Progenitor cell of endocrine pancreas (in vitro differentiated cells): Measurements from ENCODE around the gene FREM2. TPM values are rescaled to one million over a fixed set of nuclear protein-coding genes. Genes with fewer than 3 reads are reported as not detected.

Source experiments
- DNase-seq: peaks from one replicate; pipeline ENCODE4 v3.0.0; 2021; ENCODE audit warnings: low spot score; ENCODE audit not compliant: unreplicated experiment
- H3K27ac Mint-ChIP-seq: 2 replicates; pipeline ENCODE4 v1.8.0; 2021; ENCODE audit warnings: mild to moderate bottlenecking, moderate library complexity, mixed read lengths
- H3K27me3 Mint-ChIP-seq: 2 replicates; pipeline ENCODE4 v1.8.0; 2021; ENCODE audit warnings: mixed read lengths
- H3K36me3 Mint-ChIP-seq: 2 replicates; pipeline ENCODE4 v1.8.0; 2022; ENCODE audit warnings: mixed read lengths; ENCODE audit not compliant: insufficient read depth
- H3K4me1 Mint-ChIP-seq: 2 replicates; pipeline ENCODE4 v1.8.0; 2021; ENCODE audit warnings: low read depth, mixed read lengths
- H3K4me3 Mint-ChIP-seq: 2 replicates; pipeline ENCODE4 v1.8.0; 2021; ENCODE audit warnings: low read depth, mild to moderate bottlenecking, moderate library complexity, mixed read lengths
- H3K9me3 Mint-ChIP-seq: 2 replicates; pipeline ENCODE4 v1.8.0; 2021; ENCODE audit warnings: low read depth, mixed read lengths
- CTCF ChIP-seq: fragments of 200-600 bp; sonication (generic); IDR thresholded peaks from one replicate; pipeline ENCODE4 v1.5.0; 2021; ENCODE audit warnings: antibody characterized with exemption, mild to moderate bottlenecking; ENCODE audit not compliant: unreplicated experiment
- total RNA-seq: library from RNA; stranded (reverse); gene quantifications from 2 replicates; pipeline ENCODE4 v1.2.1, GENCODE V29; 2021

Gene FREM2
- total RNA-seq, 1 donor from 2014 or later: 75.3 TPM

GRCh38 chr13:38830442-38831045 is 143.7 kb downstream of the FREM2 start:
- no peak for TF ChIP-seq CTCF
- peaks cover 13% of the 10 kb centered on the region for H3K36me3 Mint-ChIP-seq
- no peak overlapping the region for H3K4me3 Mint-ChIP-seq
- peaks cover 29% of the 10 kb centered on the region for H3K4me1 Mint-ChIP-seq
- H3K27me3 Mint-ChIP-seq: no peaks in the 10 kb centered on the region
- peaks cover 11% of the 10 kb centered on the region for H3K9me3 Mint-ChIP-seq
- peak overlapping the region; percentile 2 for H3K27ac Mint-ChIP-seq
- no peak for DNase-seq

GRCh38 chr13:38844581-38844980 is 157.7 kb downstream of the FREM2 start:
- Mint-ChIP-seq H3K4me3 (no peak overlapping the region), H3K36me3 (peaks cover 13% of the 10 kb centered on the region), H3K9me3 (no peaks in the 10 kb centered on the region), H3K27me3 (no peaks in the 10 kb centered on the region), H3K4me1 (peaks cover 27% of the 10 kb centered on the region), H3K27ac (no peak overlapping the region)
- DNase-seq: no peak
- no peak for TF ChIP-seq CTCF

- H3K27me3 Mint-ChIP-seq: no peaks in the 10 kb centered on the region
- no peak overlapping the region for H3K27ac Mint-ChIP-seq
- H3K36me3 Mint-ChIP-seq: peaks cover 34% of the 10 kb centered on the region
- no peak for DNase-seq
- H3K9me3 Mint-ChIP-seq: no peaks in the 10 kb centered on the region
- peaks cover 19% of the 10 kb centered on the region for H3K4me1 Mint-ChIP-seq
- no peak for TF ChIP-seq CTCF
- H3K4me3 Mint-ChIP-seq: no peak overlapping the region
These were observed 161.5 kb downstream of the FREM2 start for GRCh38 chr13:38848360-38848759.

GRCh38 chr13:38849315-38849714 is 162.4 kb downstream of the FREM2 start:
- no peak for TF ChIP-seq CTCF
- DNase-seq: no peak
- Mint-ChIP-seq H3K27ac (no peak overlapping the region), H3K4me1 (peaks cover 19% of the 10 kb centered on the region), H3K27me3 (no peaks in the 10 kb centered on the region), H3K36me3 (peaks cover 35% of the 10 kb centered on the region), H3K9me3 (no peaks in the 10 kb centered on the region), H3K4me3 (no peak overlapping the region)

- peaks cover 42% of the 10 kb centered on the region for H3K36me3 Mint-ChIP-seq
- no peak overlapping the region for H3K27ac Mint-ChIP-seq
- H3K4me1 Mint-ChIP-seq: peaks cover 7% of the 10 kb centered on the region
- no peak overlapping the region for H3K4me3 Mint-ChIP-seq
- no peaks in the 10 kb centered on the region for H3K27me3 Mint-ChIP-seq
- DNase-seq: no peak
- no peak for TF ChIP-seq CTCF
- no peaks in the 10 kb centered on the region for H3K9me3 Mint-ChIP-seq
These were observed 164.2 kb downstream of the FREM2 start for GRCh38 chr13:38850868-38851626.
